GM18867 (cell line): ENCODE data around the gene UPB1.

Experiments used
- ATAC-seq: cut with Tn5 transposase; IDR thresholded peaks from one replicate; pipeline ENCODE4 v1.9.1; 2021; ENCODE audit warnings: mild to moderate bottlenecking, moderate library complexity; ENCODE audit not compliant: unreplicated experiment

Gene UPB1

GRCh38 chr22:24503843-24504338 lies 8.8 kb downstream of the UPB1 start:
- no peak for ATAC-seq

GRCh38 chr22:24504540-24504939 lies 9.4 kb downstream of the UPB1 start:
- ATAC-seq = no peak

GRCh38 chr22:24504956-24505736 lies 10.0 kb downstream of the UPB1 start:
- ATAC-seq = no peak

GRCh38 chr22:24506802-24507438 lies 11.8 kb downstream of the UPB1 start:
- no peak for ATAC-seq

- no peak for ATAC-seq
These were observed 12.6 kb downstream of the UPB1 start for GRCh38 chr22:24507716-24508115.

GRCh38 chr22:24510637-24511625 lies 15.8 kb downstream of the UPB1 start:
- no peak for ATAC-seq

- no peak for ATAC-seq
These were observed 16.9 kb downstream of the UPB1 start for GRCh38 chr22:24512043-24512442.

GRCh38 chr22:24513378-24514240 lies 18.5 kb downstream of the UPB1 start:
- no peak for ATAC-seq

GRCh38 chr22:24514241-24515026 lies 19.3 kb downstream of the UPB1 start:
- no peak for ATAC-seq

GRCh38 chr22:24515027-24515338 lies 19.9 kb downstream of the UPB1 start:
- ATAC-seq = no peak

- no peak for ATAC-seq
These were observed 21.2 kb downstream of the UPB1 start for GRCh38 chr22:24516301-24516737.

GRCh38 chr22:24517446-24517845 lies 22.3 kb downstream of the UPB1 start:
- no peak for ATAC-seq

GRCh38 chr22:24518228-24518627 lies 23.1 kb downstream of the UPB1 start:
- ATAC-seq = no peak

- no peak for ATAC-seq
These were observed 23.8 kb downstream of the UPB1 start for GRCh38 chr22:24518771-24519485.

GRCh38 chr22:24519496-24519895 lies 24.4 kb downstream of the UPB1 start:
- ATAC-seq = no peak

- no peak for ATAC-seq
These were observed 26.7 kb downstream of the UPB1 start for GRCh38 chr22:24521791-24522245.

- ATAC-seq = no peak
These were observed 28.7 kb downstream of the UPB1 start for GRCh38 chr22:24523873-24524272.

GRCh38 chr22:24525416-24526037 lies 30.4 kb downstream of the UPB1 start:
- ATAC-seq = peak; percentile 75
